ENCODE measurements around the gene CACNA1H.

- TF ChIP-seq CTCF (IDR thresholded peaks at IDR 0.05; ENCODE audit: low read depth, low read length) = no peak
- no peak for TF ChIP-seq EZH2phosphoT487 (IDR thresholded peaks at IDR 0.05; ENCODE audit: low read depth)
Observed at GRCh38 chr16:1262210-1262845, 109.4 kb downstream of the CACNA1H start.

Measured in OCI-LY3 (cell line).